ENCODE results near the gene PAX6.

Gene PAX6

DNA sequence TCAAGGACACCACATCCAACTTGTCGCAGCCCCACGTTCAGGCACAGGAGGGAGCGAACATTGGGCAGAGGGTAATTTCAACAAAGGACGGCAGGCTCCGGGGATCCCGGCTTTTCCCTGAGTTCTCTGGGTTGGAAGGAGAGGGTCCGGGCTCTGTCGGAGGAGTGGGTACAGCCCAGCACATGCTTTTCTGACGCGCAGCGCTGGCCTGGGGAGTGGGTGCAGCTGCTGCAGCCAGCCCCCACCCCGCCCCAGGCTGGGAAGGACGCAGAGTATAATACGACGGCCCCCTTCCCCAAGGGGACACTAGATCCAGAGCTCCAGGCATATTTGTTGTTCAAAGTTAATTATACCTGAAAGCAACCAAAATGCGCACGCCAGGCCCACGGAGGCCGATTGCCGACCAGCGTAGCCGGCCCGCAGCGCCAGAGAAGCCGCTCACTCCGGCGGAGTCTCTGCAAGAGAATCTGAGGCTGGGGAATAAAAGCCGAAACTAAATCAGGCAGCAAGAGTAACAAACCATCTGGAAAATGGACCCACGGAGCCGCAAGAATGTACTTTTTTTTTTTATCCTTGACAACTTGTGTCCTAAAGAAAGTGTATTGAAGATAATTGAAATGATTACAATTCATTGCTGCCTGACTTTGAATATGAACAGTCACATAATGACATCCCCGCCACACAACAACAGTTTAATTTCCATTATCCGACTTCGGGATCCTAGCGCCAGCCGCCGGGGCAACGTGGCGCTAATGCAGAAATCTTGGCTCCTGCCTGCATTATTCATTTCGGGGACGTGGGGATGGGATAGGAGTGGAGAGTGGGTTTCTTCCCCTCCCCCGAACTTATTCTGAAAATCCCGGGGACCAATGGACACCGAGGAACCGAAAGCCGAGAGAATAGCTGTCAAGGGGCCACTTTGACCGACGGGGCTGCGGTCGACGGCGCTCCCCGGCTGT is 14.0 kb upstream of the PAX6 start:
- Mint-ChIP-seq H3K27ac (no peak overlapping the region), H3K4me1 (peaks cover 5% of the 10 kb centered on the region), H3K9me3 (no peaks in the 10 kb centered on the region), H3K36me3 (no peaks in the 10 kb centered on the region), H3K27me3 (peaks cover 92% of the 10 kb centered on the region), H3K4me3 (no peak overlapping the region)
- ATAC-seq: no peak

DNA sequence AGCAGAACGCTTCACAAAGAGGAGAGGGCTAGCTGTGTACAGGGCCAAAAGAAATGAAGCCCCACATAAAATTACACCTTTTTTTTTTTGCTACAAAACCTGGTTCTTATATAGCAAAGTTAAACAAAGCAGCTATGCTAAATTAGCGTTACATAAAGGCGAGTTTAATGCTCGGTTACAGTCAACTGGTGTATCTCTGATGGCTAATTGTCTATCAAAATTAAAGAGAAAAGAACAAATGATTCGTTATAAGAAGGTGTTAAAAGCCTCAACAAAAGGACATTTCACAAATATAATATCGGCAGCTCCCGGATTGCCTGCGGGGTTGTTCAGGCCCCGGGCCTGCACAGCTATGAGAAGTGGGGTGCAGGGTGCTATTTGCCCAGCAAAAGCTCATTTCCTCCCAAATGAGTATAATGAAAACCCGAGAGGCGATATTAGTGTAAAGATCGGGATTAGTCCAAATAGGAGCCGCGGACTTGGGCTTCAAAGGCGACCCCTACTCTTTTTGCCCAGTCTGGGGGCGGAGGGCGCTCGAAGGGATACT is 13.3 kb upstream of the PAX6 start:
- peaks cover 96% of the 10 kb centered on the region for H3K27me3 Mint-ChIP-seq
- H3K9me3 Mint-ChIP-seq: no peaks in the 10 kb centered on the region
- no peak for ATAC-seq
- H3K4me1 Mint-ChIP-seq: peaks cover 5% of the 10 kb centered on the region
- H3K36me3 Mint-ChIP-seq: no peaks in the 10 kb centered on the region
- H3K4me3 Mint-ChIP-seq: no peak overlapping the region
- no peak overlapping the region for H3K27ac Mint-ChIP-seq

DNA sequence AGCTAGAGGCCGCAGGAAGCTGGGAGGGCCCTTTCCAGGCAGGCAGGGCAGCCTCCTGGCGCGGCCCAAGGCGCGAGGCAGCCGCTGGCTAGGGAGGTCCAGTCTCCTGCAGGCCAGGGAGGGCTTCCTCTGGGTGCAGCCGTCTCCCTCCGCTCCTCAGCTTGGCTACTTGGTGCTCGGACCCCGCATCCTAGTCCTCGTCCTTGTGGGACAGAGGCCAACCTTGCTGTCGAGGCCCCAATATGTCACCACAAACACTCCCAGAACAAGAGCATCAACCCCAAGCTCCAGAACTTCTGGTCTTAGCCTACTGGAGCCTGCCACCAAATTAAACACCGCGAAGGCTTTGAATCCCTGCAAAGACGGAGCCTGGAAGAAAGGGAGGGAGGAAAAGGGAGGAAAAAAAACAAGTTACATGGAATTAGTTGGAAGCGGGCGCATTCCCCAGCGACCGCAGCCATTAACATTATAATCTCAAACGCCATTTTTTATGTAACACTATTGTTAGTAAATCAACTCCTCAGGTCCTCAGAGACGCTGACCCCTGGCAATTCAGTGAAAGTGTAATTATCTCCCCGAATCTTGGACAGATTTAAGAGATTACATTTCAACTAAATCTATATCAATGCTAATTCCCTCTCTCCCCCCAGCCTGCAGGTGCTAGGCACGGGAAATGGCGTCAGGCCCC is 12.7 kb upstream of the PAX6 start:
- Mint-ChIP-seq H3K27me3 (peaks cover 96% of the 10 kb centered on the region), H3K4me3 (no peak overlapping the region), H3K27ac (no peak overlapping the region), H3K9me3 (no peaks in the 10 kb centered on the region), H3K4me1 (peaks cover 5% of the 10 kb centered on the region), H3K36me3 (no peaks in the 10 kb centered on the region)
- no peak for ATAC-seq

DNA sequence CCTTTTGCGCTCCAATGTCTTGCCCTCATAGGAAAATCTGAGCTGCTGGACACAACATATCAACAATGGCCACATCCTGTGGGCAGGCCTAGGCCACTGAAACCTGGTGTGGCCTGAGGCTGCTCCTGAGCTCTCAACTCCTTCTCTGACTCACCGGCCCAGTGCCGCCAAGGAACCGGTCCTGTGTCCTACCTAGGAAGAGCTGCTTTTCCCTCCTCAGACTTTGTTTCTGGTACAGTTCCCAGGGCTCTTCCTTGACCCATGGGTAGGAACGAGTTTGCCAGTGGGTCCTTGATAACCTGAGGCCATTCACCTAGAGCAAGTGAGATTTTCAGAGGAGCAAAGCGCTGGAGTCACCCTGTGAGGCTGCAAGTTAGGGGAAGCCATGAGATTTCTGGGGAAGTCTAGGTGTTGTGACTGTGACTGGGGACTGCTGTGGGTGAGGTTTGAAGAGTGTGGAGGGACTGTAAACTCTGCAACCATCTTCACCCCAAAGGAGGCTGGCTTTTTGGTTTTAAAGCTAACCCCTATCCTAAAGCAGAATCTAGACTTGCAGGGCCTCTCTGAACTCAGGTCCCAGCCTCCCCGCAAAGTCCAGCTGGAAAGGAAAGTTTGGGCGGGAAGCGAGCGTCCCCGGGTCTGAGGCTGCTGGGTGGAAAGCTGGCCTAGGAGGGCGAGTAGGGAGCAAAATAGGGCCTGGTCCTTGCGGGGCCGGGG is 12.0 kb upstream of the PAX6 start:
- Mint-ChIP-seq H3K4me1 (peaks cover 5% of the 10 kb centered on the region), H3K36me3 (no peaks in the 10 kb centered on the region), H3K9me3 (no peaks in the 10 kb centered on the region), H3K27ac (no peak overlapping the region), H3K27me3 (peaks cover 100% of the 10 kb centered on the region), H3K4me3 (no peak overlapping the region)
- no peak for ATAC-seq

DNA sequence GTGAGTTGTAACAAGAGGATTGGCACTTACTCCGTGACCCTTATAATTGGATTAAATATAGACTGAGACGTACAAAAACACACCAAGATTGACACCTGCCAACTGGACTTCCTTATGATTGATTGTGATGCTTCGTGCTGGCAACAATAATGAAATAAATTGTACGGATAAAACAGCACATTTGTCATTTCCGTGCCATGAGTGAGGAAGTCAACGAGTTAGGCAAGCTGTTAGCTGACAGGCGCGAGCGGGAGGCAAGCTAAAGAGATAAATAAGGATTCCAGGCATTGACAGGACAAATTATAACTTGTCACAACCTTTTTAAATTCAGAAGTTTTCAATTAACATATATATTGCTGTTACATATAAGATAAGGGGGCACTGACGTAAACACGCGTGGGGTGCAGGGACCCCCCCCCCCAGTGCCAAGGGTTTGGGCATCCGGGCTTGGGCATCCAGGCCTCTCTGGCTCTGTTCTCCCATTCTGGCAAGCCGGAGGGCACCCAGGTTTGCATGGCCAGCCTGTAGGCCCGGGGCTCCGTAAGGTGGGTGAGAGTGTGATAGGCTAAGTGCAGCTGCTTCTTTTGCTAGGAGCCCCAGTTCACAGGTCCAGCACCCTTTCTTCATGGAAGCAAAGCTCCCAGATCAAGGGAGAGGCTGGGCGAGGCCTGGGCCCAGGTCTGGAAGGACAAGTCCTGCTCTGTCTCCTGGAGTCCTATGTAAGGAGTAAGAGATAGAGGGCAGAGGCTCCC is 11.2 kb upstream of the PAX6 start:
- H3K27ac Mint-ChIP-seq: no peak overlapping the region
- no peak overlapping the region for H3K4me3 Mint-ChIP-seq
- no peak for ATAC-seq
- H3K4me1 Mint-ChIP-seq: peaks cover 5% of the 10 kb centered on the region
- no peaks in the 10 kb centered on the region for H3K36me3 Mint-ChIP-seq
- H3K27me3 Mint-ChIP-seq: peaks cover 99% of the 10 kb centered on the region
- H3K9me3 Mint-ChIP-seq: no peaks in the 10 kb centered on the region

DNA sequence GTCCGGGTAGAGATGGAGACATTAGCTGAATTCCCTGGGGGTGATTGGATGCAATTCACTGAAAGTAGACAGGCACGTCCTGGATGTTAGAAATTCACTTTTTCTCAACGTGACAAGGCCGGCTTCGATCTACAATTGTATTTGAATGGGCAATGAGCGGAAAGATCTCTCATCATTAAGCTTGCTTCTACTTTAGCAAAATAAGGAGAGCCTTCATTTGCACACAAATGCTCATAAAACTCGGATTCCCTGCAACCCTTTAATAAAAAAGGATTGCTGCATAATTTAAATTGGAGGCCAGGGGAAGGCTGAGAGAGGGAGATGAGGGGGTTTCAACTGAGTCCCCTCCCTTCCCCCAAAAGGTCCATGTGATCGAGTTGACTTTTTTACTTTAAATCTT is 10.6 kb upstream of the PAX6 start:
- H3K27me3 Mint-ChIP-seq: peaks cover 99% of the 10 kb centered on the region
- no peaks in the 10 kb centered on the region for H3K9me3 Mint-ChIP-seq
- peaks cover 5% of the 10 kb centered on the region for H3K4me1 Mint-ChIP-seq
- H3K27ac Mint-ChIP-seq: no peak overlapping the region
- H3K4me3 Mint-ChIP-seq: no peak overlapping the region
- no peak for ATAC-seq
- no peaks in the 10 kb centered on the region for H3K36me3 Mint-ChIP-seq

DNA sequence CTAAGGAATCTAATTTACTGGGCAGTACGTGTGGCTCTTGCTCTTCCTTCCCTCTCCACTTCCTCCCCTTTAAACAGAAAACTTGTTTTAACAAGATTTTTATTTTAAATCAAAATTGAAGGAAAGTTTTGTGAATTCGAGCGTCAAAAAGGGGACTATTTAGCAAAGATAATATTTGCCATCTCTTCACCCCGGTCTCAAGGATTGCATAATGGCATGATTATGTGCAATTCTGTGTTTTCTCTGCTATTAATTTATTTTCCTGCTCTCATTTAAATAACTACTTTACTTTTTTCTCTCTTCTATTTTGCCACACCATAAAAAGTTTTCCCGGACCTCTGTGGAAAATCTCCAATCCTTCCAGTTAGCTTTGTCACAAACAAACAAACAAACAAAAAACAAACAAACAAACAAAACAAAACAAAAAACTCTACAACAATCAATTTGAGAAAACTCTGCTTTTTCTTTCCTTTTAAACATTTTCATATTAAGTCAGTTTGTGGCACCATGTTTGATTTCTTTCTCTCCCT is 10.2 kb upstream of the PAX6 start:
- Mint-ChIP-seq H3K27ac (no peak overlapping the region), H3K9me3 (no peaks in the 10 kb centered on the region), H3K4me3 (no peak overlapping the region), H3K36me3 (no peaks in the 10 kb centered on the region), H3K27me3 (peaks cover 99% of the 10 kb centered on the region), H3K4me1 (peaks cover 7% of the 10 kb centered on the region)
- ATAC-seq: no peak

DNA sequence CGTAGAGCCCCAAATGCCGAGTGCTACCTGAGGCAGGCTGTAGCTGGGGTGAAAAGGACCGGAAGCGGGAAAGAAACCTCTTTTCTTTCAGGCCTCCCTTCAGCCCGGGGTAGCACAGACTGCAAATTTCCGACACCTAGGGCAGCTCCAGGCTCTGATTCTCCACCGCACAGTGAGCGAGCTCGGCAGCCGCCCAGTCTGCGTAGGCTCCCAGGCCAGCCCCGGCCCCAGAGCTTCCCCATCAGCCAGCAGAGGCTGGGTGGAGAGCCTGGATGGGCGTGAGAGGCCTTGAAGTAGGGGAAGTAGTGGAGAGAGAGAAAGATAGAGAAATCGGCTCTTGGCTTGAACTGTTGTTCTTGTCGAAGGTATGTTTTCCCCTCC is 9.3 kb upstream of the PAX6 start:
- ATAC-seq: no peak
- Mint-ChIP-seq H3K27me3 (peaks cover 99% of the 10 kb centered on the region), H3K27ac (no peak overlapping the region), H3K9me3 (no peaks in the 10 kb centered on the region), H3K36me3 (no peaks in the 10 kb centered on the region), H3K4me3 (no peak overlapping the region), H3K4me1 (peaks cover 10% of the 10 kb centered on the region)

DNA sequence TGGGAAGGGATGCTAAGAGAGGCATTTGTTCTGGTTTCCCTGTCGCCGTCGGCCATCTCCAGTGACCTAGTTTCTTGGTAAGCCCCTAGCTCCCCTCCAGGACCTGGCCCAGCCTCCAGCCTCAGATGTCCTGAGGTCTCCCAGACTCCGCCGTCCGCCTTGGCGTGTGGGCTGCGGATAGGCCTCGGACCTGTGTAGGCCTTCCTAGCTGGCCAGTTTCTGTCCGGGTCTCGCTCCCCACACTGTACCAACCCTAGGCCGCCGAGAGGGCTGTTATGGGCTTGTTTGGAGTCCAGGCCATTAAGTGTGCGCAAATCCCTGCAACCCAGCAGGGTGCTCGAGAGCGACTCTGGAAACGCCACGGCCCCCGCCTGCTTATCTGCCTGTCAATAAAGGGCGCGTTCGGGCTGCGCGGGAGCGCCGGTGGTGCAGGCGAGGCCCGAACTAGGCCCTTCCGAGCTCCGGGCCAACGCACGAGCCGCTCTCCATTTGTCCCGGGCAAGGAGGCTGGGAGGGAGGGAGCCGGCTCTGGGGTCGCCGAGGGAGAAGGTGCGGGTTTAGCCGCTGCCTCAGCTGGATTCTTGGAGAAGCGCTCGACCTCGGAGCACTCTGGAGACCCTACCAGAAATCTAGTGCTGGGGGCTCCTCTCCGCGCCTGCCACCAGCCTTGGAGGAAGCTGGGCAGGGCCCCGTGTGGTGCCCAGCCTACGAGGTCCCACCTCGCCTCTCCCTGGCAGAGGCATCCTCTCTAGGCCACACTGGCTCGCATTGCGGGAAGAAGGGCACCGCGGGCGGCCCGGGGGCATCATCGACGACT is 8.7 kb upstream of the PAX6 start:
- Mint-ChIP-seq H3K36me3 (peaks cover 4% of the 10 kb centered on the region), H3K9me3 (no peaks in the 10 kb centered on the region), H3K4me1 (peaks cover 15% of the 10 kb centered on the region), H3K27me3 (peaks cover 99% of the 10 kb centered on the region), H3K4me3 (no peak overlapping the region), H3K27ac (no peak overlapping the region)
- no peak for ATAC-seq

DNA sequence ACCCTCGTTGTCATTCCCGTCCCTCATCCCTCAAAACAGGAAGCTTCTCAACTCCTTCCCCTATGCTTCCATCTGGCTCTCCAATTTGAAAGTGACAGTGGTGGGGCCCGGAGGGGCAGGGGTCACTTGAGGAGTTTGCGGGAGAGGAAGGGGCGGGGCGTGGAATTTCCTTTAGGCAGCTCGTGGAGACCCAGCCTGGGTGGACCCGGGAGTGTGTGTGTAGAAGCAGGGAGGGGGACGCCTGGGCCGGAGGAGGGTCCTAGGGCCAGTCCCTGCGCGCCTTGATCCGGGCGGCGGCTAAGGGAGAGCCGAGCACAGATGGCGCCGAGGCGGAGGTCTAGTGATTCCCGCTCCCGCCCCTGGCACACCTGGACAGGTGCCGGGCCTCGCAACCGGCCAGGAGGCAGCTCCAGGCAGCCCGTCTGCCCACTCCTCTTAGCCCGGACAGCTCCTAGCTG is 7.8 kb upstream of the PAX6 start:
- no peak for ATAC-seq
- H3K27ac Mint-ChIP-seq: no peak overlapping the region
- H3K4me3 Mint-ChIP-seq: no peak overlapping the region
- H3K27me3 Mint-ChIP-seq: peaks cover 99% of the 10 kb centered on the region
- H3K4me1 Mint-ChIP-seq: peaks cover 16% of the 10 kb centered on the region
- H3K9me3 Mint-ChIP-seq: no peaks in the 10 kb centered on the region
- peaks cover 6% of the 10 kb centered on the region for H3K36me3 Mint-ChIP-seq

DNA sequence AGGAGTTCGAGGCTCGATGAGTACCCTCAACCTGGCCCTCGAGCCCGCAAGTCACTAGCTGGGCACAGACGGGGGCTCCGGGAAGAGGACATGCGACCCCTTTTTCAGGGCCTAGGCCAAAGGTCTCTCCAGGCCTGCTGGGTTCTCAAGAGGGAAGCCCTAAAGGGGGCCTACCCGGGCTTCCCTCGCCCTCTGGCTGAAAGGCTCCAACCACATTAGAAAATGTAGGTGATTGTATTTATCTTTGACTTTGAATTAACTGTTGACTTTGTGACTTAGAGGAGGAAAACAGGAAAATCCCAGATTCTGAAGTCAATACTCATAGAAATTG is 7.3 kb upstream of the PAX6 start:
- Mint-ChIP-seq H3K4me1 (peaks cover 16% of the 10 kb centered on the region), H3K4me3 (no peak overlapping the region), H3K36me3 (peaks cover 6% of the 10 kb centered on the region), H3K27me3 (peaks cover 93% of the 10 kb centered on the region), H3K27ac (no peak overlapping the region), H3K9me3 (no peaks in the 10 kb centered on the region)
- ATAC-seq: no peak

DNA sequence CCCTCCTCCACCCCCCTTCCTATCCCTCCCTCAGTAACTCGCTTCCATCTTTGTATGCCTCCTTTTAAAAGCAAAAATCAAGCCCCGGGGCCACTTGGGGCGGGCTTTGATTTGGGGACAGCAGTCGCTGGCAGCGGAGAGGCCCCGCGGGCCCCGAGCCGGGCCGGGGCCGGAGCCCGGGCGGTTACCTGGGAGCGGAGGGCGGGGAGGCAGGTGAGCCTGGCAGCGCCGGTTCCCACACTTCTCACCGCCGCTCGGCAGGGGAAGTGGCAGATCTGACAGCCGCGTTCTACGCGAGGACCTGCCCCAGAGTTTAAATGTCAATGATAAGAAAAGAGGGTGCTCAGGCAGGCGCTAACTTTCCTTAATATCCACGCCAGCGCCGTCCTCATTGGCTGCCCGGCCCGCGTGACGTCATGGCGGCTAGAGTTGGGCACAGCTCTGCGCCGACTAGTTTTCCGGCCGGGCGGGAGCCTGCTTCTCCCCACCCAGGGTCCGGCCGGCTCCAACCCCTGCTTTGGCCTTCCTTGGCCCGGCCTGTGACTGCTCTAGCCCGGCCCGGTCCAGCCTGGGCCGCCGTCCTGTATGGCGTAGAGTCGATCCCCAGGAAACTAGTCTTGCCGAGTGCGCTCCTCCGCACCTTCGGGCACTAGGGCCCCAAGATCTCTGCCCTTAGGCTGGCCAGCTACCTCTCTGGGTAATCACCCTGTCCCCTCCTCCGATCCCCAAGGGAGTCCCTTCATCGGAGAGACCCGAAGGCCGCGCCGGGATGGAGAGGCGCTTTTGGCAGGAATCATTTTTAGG is 6.7 kb upstream of the PAX6 start:
- no peak for ATAC-seq

DNA sequence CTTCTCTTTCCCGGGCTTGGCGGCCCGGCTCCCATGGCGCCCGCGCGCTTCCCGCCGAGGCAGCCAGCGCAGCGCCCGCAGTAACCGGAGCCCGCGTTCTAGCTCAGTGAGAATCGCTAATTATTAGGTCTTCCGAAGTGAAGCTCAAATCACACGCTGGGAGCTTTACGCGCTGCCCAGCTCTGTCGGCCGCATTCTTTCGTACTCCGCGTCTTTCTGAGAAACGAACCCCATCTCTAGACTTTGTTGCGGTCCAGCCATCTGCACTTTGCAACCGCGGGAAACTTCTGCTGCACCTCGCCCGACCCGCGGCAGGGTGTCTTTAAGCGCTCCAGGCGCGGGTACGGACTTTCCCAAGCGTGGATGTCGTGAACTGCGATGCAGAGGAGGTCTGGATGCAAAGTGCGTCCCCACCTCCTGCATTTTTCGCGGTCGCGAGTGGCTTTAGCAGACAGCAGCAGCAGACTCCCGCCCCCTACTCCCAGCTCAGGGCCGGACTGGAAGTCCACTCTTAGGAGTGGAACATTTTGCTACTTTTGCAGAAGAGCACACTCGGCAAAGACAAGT is 6.0 kb upstream of the PAX6 start:
- Mint-ChIP-seq H3K4me3 (no peak overlapping the region), H3K36me3 (peaks cover 7% of the 10 kb centered on the region), H3K4me1 (peaks cover 24% of the 10 kb centered on the region), H3K9me3 (no peaks in the 10 kb centered on the region), H3K27me3 (peaks cover 89% of the 10 kb centered on the region), H3K27ac (no peak overlapping the region)
- no peak for ATAC-seq

More for the DNA sequence above, 6.7 kb upstream of the PAX6 start:
- peaks cover 89% of the 10 kb centered on the region for H3K27me3 Mint-ChIP-seq
- H3K9me3 Mint-ChIP-seq: no peaks in the 10 kb centered on the region
- peaks cover 18% of the 10 kb centered on the region for H3K4me1 Mint-ChIP-seq
- H3K27ac Mint-ChIP-seq: no peak overlapping the region
- no peak overlapping the region for H3K4me3 Mint-ChIP-seq
- peaks cover 6% of the 10 kb centered on the region for H3K36me3 Mint-ChIP-seq

Data from stimulated activated memory B cell treated with anti-CD40 and anti-IgM and Interleukin-4, amounts not matched to agents 10 μg/mL and 1 μg/mL and 100 μg/mL, for 72 hours (primary cell).